ENCODE measurements around the gene ARID1A.
"Not testable (repeated sequence)": the region's sequence is repeated elsewhere in the genome, so short reads cannot be mapped to it uniquely, and the experiment has no call there.

- not testable (repeated sequence) for TF ChIP-seq FOSL1 (IDR thresholded peaks at IDR 0.05; ENCODE audit: insufficient read depth, low read depth, low read length); CBX8 (IDR thresholded peaks at IDR 0.05; ENCODE audit: borderline replicate concordance, low read depth, low read length); EZH2 (IDR thresholded peaks at IDR 0.05; ENCODE audit: low read depth, low read length, severe bottlenecking)
Observed at GRCh38 chr1:26668106-26668786, 27.6 kb upstream of the ARID1A start.

Measured in H1 (cell line).